Measurements from ENCODE around the gene PPP2R2B.

PPP2R2B gene

DNA sequence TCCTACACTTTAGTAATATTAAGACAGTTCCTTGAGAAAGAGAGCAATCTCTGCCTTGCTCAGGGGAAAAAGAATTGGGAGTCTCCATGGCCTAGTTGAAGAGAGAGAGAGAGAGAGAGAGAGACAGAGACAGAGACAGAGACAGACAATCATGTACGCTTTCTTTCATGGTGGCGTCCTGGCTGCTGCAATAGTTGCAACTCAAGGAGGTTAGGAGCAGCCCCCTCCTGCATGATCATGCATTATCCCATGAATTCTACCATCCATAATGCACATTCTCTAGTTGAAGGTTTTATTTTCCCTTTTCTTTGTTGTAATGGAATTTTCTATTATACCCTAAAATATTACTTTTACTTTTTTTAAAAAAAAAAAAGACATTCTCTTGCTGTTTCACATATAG, 50.7 kb downstream of the PPP2R2B start:
- no peak for DNase-seq (ENCODE audit: low spot score)

DNA sequence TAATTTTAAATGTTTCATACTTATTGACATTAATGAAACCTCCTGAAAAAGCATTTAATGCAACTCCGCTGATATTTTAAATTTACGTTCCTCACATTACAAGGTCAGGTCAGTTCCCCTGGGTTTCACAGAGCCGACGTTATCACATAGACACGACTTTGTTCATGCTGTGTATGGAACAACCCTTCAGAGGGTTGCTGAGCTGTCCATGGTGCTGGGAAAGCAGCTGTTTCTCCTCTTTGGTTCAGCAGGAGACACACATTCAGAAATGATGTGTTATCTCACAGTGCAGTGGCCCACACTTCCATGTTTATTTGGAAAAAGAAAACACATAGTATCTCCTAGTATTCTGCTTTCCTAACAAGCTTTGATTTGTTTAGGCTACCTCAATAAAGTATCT, 53.5 kb downstream of the PPP2R2B start:
- DNase-seq (ENCODE audit: low spot score): peak; percentile 4

GRCh38 chr5:146821732-146822131, 56.8 kb downstream of the PPP2R2B start:
- no peak for DNase-seq (ENCODE audit: low spot score)

GRCh38 chr5:146820987-146821386, 57.6 kb downstream of the PPP2R2B start:
- DNase-seq (ENCODE audit: low spot score): no peak

DNA sequence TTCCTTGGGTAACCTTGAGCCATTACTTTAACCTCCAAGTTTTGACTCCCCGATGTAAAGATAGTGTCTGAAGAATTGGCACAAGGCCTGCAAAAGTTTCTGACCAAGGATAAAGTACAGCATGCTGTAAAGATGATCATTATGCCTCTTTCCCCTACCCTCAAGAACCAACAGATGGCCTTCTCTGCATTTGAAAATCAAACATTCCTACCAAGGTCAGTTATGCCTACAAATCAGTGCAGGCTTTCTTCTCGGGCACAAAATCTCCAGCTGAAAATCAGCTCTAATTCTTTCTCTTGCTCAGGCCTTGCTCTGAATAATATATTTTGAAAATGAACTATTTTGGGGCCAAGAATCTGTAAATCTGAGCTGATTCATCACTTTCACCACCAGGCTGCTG, 59.7 kb downstream of the PPP2R2B start:
- DNase-seq (ENCODE audit: low spot score): no peak

DNA sequence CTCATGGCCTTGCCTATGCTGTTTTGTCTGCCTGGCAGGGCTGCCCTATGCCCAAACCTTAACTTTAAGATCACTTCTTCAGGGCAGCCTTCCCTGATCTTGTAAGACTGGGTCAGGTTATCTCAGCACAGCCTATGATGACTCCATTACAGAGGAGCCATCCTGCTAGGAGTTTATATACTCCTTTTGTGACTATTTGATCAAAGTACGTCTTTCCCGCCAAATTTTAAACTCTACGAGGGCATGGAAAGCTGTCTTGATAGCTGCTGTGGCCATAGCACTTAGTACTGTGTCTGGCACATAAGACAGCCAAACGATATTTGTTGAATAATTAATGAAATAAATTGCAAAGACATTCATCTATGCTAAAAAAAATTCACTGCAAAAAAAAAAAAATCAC, 60.6 kb downstream of the PPP2R2B start:
- no peak for DNase-seq (ENCODE audit: low spot score)

- DNase-seq (ENCODE audit: low spot score): no peak
Measured at GRCh38 chr5:146816775-146817387, 61.7 kb downstream of the PPP2R2B start.

DNA sequence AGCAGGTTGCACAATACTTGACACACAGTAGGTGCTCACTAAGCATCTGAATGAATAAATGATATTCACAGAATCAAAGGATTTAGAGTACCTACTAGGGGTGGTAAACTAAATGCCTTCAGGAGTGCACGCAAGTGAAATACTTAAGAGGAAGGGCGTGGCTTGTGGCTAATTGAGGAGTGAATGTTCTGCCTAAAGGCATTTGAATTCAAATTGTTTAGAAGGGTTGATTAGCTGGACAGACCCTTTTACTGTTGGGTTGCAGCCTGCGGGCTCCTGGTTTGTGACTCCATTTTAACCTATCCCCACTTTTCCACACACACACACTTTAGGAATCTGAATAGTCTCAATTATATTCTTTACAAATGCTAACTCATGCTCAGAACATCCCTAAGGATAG, 63.1 kb downstream of the PPP2R2B start:
- no peak for DNase-seq (ENCODE audit: low spot score)

DNA sequence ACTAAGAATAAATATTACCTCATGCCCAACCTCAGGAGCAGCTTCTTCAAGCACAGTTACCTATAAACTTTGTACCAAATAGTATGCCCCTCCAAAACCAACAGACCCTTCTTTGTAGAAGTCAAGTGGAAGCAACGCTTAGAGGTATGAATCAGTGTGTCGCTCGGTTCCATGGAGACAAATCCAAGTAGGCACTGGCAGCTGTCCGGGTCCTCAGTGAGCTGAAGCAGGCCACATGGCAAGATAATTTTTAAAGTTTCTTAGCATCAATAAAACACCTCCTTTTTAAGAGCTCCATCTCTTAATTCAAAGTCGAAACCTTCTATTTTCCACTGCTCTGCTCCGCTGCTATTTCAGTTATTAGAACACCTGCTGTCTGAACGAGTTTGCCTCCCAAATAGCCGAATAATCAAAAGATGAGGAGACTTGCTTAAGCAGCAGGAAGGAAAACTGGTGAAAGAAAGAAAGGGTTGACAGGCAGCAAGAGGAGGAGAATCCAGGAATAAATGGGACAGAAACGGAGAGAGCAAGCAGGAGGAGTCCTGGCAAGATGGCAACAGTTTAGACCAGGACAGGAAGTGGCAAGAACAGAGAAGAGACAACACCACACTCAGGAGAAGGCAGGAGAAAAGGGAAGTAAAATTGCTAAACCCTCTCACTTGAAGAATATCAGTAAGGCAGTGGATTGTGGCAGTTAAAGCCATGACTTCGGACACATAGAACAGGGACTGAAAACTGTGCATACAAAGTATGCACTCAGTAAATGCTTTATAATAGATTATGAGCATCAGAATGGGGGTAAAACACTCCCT, 65.0 kb downstream of the PPP2R2B start:
- DNase-seq (ENCODE audit: low spot score): no peak

DNA sequence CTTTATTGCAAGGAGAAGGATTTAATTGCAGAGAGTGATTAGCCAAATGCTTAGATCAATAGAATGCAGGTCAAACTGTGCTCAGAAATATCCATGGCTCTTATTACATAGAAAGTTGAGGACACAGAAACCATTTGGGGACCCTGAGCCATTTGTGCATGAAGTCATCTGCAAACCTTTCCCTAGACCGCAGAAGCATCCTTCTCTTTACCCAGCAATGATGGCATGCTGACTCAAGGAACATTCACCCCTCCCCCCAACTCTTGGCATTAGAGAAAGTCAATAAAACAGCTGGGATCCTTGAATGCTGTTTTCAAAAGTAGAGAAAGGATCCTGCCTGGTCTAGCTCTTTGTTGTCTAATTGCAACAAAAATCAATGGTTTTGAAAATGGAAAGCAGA, 73.5 kb downstream of the PPP2R2B start:
- no peak for DNase-seq (ENCODE audit: low spot score)

DNA sequence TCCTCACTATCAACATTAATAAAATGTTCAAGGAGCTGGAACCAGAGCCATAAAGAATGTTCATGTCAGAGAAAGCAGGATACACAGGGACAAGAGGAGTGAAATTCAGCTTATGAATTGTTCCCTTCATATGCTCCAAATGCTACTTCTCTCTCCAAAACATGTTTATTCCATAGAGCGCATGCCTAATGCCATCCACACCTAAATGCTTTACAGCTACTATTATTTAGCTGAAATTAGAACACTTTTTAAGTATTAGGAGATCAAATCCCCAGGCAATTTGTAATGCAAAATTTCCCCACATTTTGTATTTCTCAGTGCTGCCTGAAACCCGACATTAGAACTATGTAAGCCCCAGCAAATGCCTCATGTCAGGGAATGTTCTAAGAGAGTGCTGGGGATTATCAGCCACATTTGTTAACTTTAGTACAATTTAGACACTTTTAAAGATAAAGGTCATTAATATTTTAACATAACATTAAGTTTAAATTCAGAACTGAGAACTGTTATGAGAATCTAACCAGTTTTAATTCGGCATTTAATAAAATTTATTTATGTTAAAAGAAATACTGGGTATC, 75.5 kb downstream of the PPP2R2B start:
- DNase-seq (ENCODE audit: low spot score): no peak

- no peak for DNase-seq (ENCODE audit: low spot score)
Measured at GRCh38 chr5:146799671-146800070, 78.9 kb downstream of the PPP2R2B start.

- no peak for DNase-seq (ENCODE audit: low spot score)
Measured at GRCh38 chr5:146799231-146799630, 79.3 kb downstream of the PPP2R2B start.

GRCh38 chr5:146797658-146798057, 80.9 kb downstream of the PPP2R2B start:
- no peak for DNase-seq (ENCODE audit: low spot score)

GRCh38 chr5:146796911-146797310, 81.6 kb downstream of the PPP2R2B start:
- no peak for DNase-seq (ENCODE audit: low spot score)

GRCh38 chr5:146796144-146796543, 82.4 kb downstream of the PPP2R2B start:
- DNase-seq (ENCODE audit: low spot score): no peak

- DNase-seq (ENCODE audit: low spot score): peak; percentile 31
Measured at GRCh38 chr5:146794326-146795029, 84.1 kb downstream of the PPP2R2B start.

DNA sequence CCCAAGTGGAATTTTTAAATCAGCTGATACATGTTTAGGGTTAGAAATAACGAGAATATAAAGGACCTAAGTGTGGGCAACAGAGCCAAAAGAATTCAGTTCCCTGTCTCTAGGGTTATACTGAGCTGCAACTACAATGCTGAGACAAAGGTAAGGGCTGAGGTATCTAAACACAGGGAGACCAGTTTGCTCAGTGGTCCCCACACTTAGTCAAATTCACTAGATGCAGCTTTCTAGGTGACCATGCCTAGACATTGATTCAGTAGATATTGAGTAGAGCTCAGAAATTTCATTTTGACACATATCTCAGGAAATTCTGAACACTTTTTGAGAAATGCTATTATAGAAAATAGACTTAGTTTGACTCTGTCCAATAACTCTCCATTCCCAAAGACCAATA, 84.8 kb downstream of the PPP2R2B start:
- DNase-seq (ENCODE audit: low spot score): peak; percentile 3

DNA sequence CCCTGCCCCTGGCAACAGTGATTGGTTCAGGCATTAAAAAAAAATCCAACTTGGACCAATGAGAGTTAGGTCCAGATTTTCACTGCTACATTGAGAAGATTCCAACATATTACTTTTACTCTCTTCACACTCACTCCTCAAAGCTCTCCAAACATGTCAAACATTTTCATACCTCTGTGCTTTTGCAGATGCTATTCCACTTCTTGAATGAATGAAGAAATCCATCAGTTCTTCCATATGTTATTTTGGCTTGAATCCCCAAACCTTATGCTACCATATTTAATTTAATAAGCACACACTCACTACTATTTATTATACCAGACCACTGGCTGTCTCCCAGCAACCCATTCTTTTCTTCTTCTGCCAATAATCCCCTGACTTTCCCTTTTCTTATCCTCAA, 87.1 kb downstream of the PPP2R2B start:
- DNase-seq (ENCODE audit: low spot score): no peak

GRCh38 chr5:146789712-146790653, 88.6 kb downstream of the PPP2R2B start:
- DNase-seq (ENCODE audit: low spot score): no peak

- no peak for DNase-seq (ENCODE audit: low spot score)
Measured at GRCh38 chr5:146788898-146789297, 89.7 kb downstream of the PPP2R2B start.

DNA sequence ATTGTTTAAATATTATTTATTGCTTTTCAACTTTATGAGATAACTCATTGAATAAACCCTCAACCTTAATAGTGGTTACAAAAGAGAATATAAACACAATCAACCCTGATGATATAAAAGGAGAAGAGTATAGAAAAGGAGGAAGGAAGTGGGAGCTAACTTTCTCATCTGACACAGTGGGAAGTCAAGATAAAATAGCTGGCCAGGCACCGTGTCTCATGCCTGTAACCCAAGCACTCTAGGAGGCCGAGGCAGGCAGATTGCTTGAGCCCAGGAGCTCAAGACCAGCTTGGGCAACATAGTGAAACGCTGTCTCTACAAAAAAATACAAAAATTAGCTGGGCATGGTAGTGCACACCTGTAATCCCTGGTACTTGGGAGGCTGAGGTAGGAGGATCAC, 93.5 kb downstream of the PPP2R2B start:
- no peak for DNase-seq (ENCODE audit: low spot score)
